Measurements from ENCODE around the gene PI4KA. TPM values are rescaled to one million over a fixed set of nuclear protein-coding genes. Genes with fewer than 3 reads are reported as not detected.

The PI4KA gene
- total RNA-seq, 6 experiments from 2014 or later: 51.0 to 61.3 (median 57.2) TPM

DNA sequence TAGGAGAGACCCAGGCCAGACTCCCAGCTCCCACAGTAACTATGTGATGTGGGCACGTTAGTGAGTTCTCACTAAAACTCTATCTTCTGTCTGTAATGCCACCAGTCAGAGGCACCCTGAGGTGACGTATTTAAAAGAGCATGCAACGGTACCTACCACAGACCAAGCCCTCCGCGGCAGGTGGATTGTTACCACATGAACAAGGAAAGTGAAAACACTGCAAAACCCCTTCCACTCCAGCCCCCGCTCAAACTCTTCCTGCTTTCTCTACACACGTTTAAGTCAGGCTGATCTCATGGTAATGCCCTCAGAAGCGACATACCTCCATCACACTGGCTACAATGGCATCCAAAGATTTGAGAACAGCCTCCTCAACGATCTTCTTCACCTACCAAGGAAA, 48.0 kb downstream of the PI4KA start:
- DNase-seq: no peak
- H3K27me3 Mint-ChIP-seq (ENCODE audit: insufficient read depth): no peaks in the 10 kb centered on the region
- H3K36me3 Mint-ChIP-seq (ENCODE audit: low read depth): peaks cover 45% of the 10 kb centered on the region
- TF ChIP-seq, protein P1, sequence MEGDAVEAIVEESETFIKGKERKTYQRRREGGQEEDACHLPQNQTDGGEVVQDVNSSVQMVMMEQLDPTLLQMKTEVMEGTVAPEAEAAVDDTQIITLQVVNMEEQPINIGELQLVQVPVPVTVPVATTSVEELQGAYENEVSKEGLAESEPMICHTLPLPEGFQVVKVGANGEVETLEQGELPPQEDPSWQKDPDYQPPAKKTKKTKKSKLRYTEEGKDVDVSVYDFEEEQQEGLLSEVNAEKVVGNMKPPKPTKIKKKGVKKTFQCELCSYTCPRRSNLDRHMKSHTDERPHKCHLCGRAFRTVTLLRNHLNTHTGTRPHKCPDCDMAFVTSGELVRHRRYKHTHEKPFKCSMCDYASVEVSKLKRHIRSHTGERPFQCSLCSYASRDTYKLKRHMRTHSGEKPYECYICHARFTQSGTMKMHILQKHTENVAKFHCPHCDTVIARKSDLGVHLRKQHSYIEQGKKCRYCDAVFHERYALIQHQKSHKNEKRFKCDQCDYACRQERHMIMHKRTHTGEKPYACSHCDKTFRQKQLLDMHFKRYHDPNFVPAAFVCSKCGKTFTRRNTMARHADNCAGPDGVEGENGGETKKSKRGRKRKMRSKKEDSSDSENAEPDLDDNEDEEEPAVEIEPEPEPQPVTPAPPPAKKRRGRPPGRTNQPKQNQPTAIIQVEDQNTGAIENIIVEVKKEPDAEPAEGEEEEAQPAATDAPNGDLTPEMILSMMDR (IDR thresholded peaks at IDR 0.05): no peak
- H3K4me3 Mint-ChIP-seq: no peak overlapping the region
- peaks cover 20% of the 10 kb centered on the region for H3K4me1 Mint-ChIP-seq (ENCODE audit: low read depth)
- H3K9me3 Mint-ChIP-seq: no peaks in the 10 kb centered on the region
- H3K27ac Mint-ChIP-seq: no peak overlapping the region

DNA sequence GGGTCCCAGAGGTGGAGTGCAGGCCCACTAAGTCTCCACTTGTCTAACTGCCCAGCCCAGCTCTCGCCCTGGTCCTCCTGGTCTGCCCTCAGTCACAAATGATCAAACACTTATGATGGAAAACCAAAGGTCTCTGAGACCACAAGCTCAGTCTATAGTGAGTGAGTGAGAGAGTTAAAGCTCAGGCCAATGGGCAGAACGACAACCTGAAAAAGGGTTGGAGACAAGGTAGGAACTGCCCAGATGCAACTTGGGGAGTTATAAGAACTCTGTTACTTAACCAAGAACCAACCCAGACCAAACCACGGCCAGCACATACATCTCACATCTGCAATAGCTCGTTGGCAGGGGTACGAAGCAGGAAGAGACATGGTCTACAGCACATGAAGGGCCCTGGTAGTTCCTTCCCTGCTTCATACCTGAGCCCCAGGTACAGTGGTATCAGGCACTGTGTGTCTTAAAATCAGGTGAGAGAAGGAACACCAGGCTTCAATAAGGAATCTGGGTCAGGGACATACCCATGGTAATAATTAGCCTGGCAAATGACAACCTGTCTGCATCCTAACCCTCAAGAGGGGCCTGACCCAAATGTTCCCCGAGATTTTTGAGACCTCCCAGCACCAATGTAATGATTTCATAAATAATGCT, 48.9 kb downstream of the PI4KA start:
- H3K27ac Mint-ChIP-seq: peak overlapping the region; percentile 45; the same call in 1 of the 2 replicates
- no peaks in the 10 kb centered on the region for H3K27me3 Mint-ChIP-seq (ENCODE audit: insufficient read depth)
- DNase-seq: no peak
- H3K9me3 Mint-ChIP-seq: no peaks in the 10 kb centered on the region
- H3K36me3 Mint-ChIP-seq (ENCODE audit: low read depth): peaks cover 45% of the 10 kb centered on the region
- TF ChIP-seq, protein P1 (IDR thresholded peaks at IDR 0.05): no peak
- H3K4me1 Mint-ChIP-seq (ENCODE audit: low read depth): peaks cover 21% of the 10 kb centered on the region
- H3K4me3 Mint-ChIP-seq: no peak overlapping the region

DNA sequence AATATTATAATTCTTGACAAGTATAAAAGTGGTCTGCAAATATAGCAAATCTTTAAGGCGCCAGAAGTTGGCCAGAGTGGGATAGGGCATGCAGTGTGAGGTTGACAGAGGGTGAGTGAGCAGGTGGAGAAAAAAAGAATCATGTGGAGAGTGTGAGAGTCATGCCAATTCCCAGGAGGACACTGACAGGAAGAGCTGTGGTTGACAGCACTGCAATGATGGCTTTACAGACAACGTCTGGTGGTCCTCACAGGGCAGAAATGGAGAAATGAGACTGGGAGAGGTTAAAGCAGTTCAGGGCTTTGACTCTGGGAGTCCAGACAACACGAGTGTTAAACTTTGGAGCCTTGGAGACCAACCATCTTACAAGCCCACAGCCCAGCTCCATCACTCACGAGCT, 49.8 kb downstream of the PI4KA start:
- no peaks in the 10 kb centered on the region for H3K9me3 Mint-ChIP-seq
- H3K36me3 Mint-ChIP-seq (ENCODE audit: low read depth): peaks cover 45% of the 10 kb centered on the region
- peak overlapping the region; percentile 27; the same call in 1 of the 2 replicates for H3K27ac Mint-ChIP-seq

DNA sequence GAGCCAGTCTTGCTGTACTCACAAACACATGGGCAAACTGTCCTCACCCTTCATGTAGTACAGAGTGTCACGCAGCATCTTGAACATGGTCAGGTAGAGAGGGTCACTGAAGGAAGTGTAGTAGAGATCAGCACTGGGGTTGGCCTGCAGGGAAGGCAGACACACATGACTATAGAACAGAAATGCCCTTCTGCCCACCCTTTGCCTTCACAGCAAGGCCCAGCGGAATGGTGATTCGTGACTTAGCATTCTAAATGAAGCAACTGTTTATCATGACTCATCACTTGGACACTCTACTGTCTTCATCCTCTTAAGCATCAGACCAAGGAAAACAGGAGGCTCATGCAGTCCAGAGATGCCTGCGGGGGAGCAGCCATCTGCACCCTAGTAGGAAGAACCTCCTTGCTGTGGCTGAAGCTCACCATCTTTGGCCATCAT, 51.3 kb downstream of the PI4KA start:
- DNase-seq: peak; percentile 95
- H3K9me3 Mint-ChIP-seq: no peaks in the 10 kb centered on the region
- peaks cover 47% of the 10 kb centered on the region for H3K36me3 Mint-ChIP-seq (ENCODE audit: low read depth)
- H3K27me3 Mint-ChIP-seq (ENCODE audit: insufficient read depth): no peaks in the 10 kb centered on the region
- TF ChIP-seq, protein P1 (IDR thresholded peaks at IDR 0.05): no peak
- peak overlapping the region; percentile 98 for H3K27ac Mint-ChIP-seq
- peaks cover 21% of the 10 kb centered on the region for H3K4me1 Mint-ChIP-seq (ENCODE audit: low read depth)
- H3K4me3 Mint-ChIP-seq: peak overlapping the region; percentile 60

More for the DNA sequence above, 49.8 kb downstream of the PI4KA start:
- Mint-ChIP-seq H3K4me1 (ENCODE audit: low read depth) (peaks cover 21% of the 10 kb centered on the region), H3K4me3 (no peak overlapping the region), H3K27me3 (ENCODE audit: insufficient read depth) (no peaks in the 10 kb centered on the region)
- TF ChIP-seq, protein P1 (IDR thresholded peaks at IDR 0.05): no peak
- DNase-seq: no peak

DNA sequence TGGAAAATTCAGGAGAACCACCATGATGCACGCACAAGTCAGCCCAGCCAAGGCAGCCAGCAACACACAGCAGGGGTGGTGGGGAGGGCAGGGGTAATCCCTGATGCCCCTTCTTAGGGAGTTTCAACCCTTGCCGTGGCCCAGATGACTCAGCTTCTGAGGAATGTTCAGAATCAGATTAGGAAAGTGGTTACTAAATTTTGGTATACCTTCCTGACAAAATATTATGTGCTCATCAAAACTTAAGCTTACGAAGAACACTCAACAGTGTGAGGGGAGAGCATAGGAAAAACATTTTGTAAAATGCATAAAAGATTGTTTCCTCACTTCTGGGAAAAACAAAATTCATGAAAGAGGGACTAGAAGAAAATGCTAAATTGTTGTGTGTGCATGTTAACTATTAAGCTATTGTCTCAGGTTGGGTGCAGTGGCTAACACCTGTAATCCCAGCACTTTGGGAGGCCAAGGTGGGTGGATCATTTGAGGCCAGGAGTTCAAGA, 52.6 kb downstream of the PI4KA start:
- peaks cover 38% of the 10 kb centered on the region for H3K36me3 Mint-ChIP-seq (ENCODE audit: low read depth)
- H3K27me3 Mint-ChIP-seq (ENCODE audit: insufficient read depth): no peaks in the 10 kb centered on the region
- H3K27ac Mint-ChIP-seq: peak overlapping the region; percentile 78
- TF ChIP-seq, protein P1 (IDR thresholded peaks at IDR 0.05): no peak
- no peak for DNase-seq
- H3K4me3 Mint-ChIP-seq: peak overlapping the region; percentile 11; the same call in 1 of the 2 replicates
- no peaks in the 10 kb centered on the region for H3K9me3 Mint-ChIP-seq
- peaks cover 21% of the 10 kb centered on the region for H3K4me1 Mint-ChIP-seq (ENCODE audit: low read depth)

All from HFFc6 (cell line).